HepG2 (cell line): ENCODE measurements around the gene UTS2R. TPM values are rescaled to one million over a fixed set of nuclear protein-coding genes. Genes with fewer than 3 reads are reported as not detected.
A peak's percentile ranks its signal among the peaks of the same experiment; 100 is the strongest.

Experiments
- AKAP8 ChIP-seq: sonication (generic); formaldehyde crosslinking; IDR thresholded peaks from 2 replicates; pipeline ENCODE4 v1.5.1; 2020; ENCODE audit warnings: mild to moderate bottlenecking, missing genetic modification reagents
- CREM ChIP-seq, 2 experiments: sonication (generic) in 1 of 2; formaldehyde crosslinking in 1 of 2; IDR thresholded peaks; 2 replicates each; pipeline versions ENCODE4 v1.4.0 to v1.6.1; 2016 to 2020; ENCODE audit warnings: antibody characterized with exemption in 1 of 2, mild to moderate bottlenecking in 1 of 2, missing genetic modification reagents in 1 of 2
- DRAP1 ChIP-seq: IDR thresholded peaks from 2 replicates; pipeline ENCODE4 v1.6.1; 2016; ENCODE audit warnings: missing genetic modification reagents, missing compliant biosample characterization
- EP300 ChIP-seq, 3 experiments: sonication (generic) in 1 of 3; formaldehyde crosslinking in 1 of 3; IDR thresholded peaks; 2 replicates each; pipeline versions ENCODE4 v1.5.1 to v1.6.1; 2011 to 2020; ENCODE audit warnings: low read depth in 2 of 3, low read length in 2 of 3, borderline replicate concordance in 1 of 3, improper control_type of control experiment in 1 of 3, mild to moderate bottlenecking in 1 of 3, missing genetic modification reagents in 1 of 3, moderate library complexity in 1 of 3
- HOXA5 ChIP-seq: sonication (generic); formaldehyde crosslinking; IDR thresholded peaks from 2 replicates; pipeline ENCODE4 v1.4.0; 2020; ENCODE audit warnings: missing genetic modification reagents
- JARID2 ChIP-seq: sonication (generic); formaldehyde crosslinking; IDR thresholded peaks from 2 replicates; pipeline ENCODE4 v1.8.1; 2023; ENCODE audit warnings: missing genetic modification reagents, inconsistent platforms; ENCODE audit not compliant: insufficient replicate concordance
- MYPOP ChIP-seq: sonication (generic); formaldehyde crosslinking; IDR thresholded peaks from 2 replicates; pipeline ENCODE4 v1.8.1; 2023; ENCODE audit warnings: mild to moderate bottlenecking, moderate library complexity, missing genetic modification reagents
- SNAI1 ChIP-seq: sonication (generic); formaldehyde crosslinking; IDR thresholded peaks from 2 replicates; pipeline ENCODE4 v1.5.0; 2020; ENCODE audit warnings: mild to moderate bottlenecking, missing genetic modification reagents, borderline replicate concordance
- SP5 ChIP-seq: IDR thresholded peaks from 2 replicates; pipeline ENCODE4 v1.6.1; 2016; ENCODE audit warnings: low read depth, borderline replicate concordance
- TBX3 ChIP-seq: fragments of 450-650 bp; IDR thresholded peaks from 2 replicates; pipeline ENCODE4 v1.6.1; 2017; ENCODE audit warnings: antibody characterized with exemption, mild to moderate bottlenecking, inconsistent platforms, borderline replicate concordance
- TFAP4 ChIP-seq: sonication (generic); IDR thresholded peaks from 2 replicates; pipeline ENCODE4 v1.6.1; 2016; ENCODE audit warnings: low read depth, borderline replicate concordance
- ZBTB25 ChIP-seq: IDR thresholded peaks from 2 replicates; pipeline ENCODE4 v1.6.1; 2018; ENCODE audit warnings: missing genetic modification reagents
- ZNF253 ChIP-seq: sonication (generic); formaldehyde crosslinking; IDR thresholded peaks from 2 replicates; pipeline ENCODE4 v1.8.0; 2022; ENCODE audit warnings: mild to moderate bottlenecking, missing genetic modification reagents, borderline replicate concordance
- ZNF687 ChIP-seq: sonication (generic); formaldehyde crosslinking; IDR thresholded peaks from 2 replicates; pipeline ENCODE4 v1.5.1; 2020; ENCODE audit warnings: mild to moderate bottlenecking, missing genetic modification reagents, moderate library complexity
- polyA plus RNA-seq, 8 experiments: library from polyadenylated mRNA; depleted of rRNA in 3 of 8; stranded (reverse) in 7 of 8; unstranded in 1 of 8; fragments of >200 nt; fragmentation: Illumina TruSeq in 4 of 8; extraction: Trizol in 4 of 8; gene quantifications; 2 replicates each; pipeline versions ENCODE4 v1.2.1 to v1.2.3, GENCODE V29; 2011 to 2016; ENCODE audit warnings: low read depth in 4 of 8, missing spikeins in 1 of 8, mixed read lengths in 1 of 8; ENCODE audit not compliant: insufficient read depth in 1 of 8
- total RNA-seq, 5 experiments: library from RNA; depleted of rRNA; stranded (reverse); fragments of >200 nt; fragmentation: Illumina TruSeq; extraction: Trizol; gene quantifications; 2 replicates each; pipeline ENCODE4 v1.2.3, GENCODE V29; 2016; ENCODE audit warnings: low read depth in 1 of 5
- TF ChIP-seq, protein P1 (sequence below): IDR thresholded peaks from 2 replicates; pipeline ENCODE4 v1.6.1; 2016; ENCODE audit warnings: low read depth, control low read depth
- TF ChIP-seq, protein P2 (sequence below): sonication (generic); formaldehyde crosslinking; conservative IDR thresholded peaks from 2 replicates; pipeline ENCODE4 v1.8.1; 2023; ENCODE audit warnings: missing genetic modification reagents

The UTS2R gene
- total and polyA plus RNA-seq, 2 of the 13 experiments (the other 11 are each of a cell fraction or from before 2014, with no cell fraction given) = 0.13 to 0.15 TPM

- TF ChIP-seq, protein P1, sequence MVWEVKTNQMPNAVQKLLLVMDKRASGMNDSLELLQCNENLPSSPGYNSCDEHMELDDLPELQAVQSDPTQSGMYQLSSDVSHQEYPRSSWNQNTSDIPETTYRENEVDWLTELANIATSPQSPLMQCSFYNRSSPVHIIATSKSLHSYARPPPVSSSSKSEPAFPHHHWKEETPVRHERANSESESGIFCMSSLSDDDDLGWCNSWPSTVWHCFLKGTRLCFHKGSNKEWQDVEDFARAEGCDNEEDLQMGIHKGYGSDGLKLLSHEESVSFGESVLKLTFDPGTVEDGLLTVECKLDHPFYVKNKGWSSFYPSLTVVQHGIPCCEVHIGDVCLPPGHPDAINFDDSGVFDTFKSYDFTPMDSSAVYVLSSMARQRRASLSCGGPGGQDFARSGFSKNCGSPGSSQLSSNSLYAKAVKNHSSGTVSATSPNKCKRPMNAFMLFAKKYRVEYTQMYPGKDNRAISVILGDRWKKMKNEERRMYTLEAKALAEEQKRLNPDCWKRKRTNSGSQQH (CRISPR knock-in tag) = no peak
- no peak for TF ChIP-seq JARID2
- TF ChIP-seq ZNF687 (CRISPR knock-in tag) = peak; percentile 63
- 0 out of 2 replicates have a peak, but pooled peaks have one; percentile 34 for TF ChIP-seq TFAP4
- 0 out of 2 replicates have a peak, but pooled peaks have one; percentile 21 for TF ChIP-seq HOXA5
- TF ChIP-seq EP300 (IDR thresholded peaks at IDR 0.05; ENCODE audit: low read depth in 2 of 2, low read length in 2 of 2) = peak in 1 of 2 experiments; percentile 42; a peak in 1 of 4 replicates
- TF ChIP-seq EP300 (CRISPR knock-in tag; IDR thresholded peaks at IDR 0.05; ENCODE audit: borderline replicate concordance) = no peak
- no peak for TF ChIP-seq TBX3
- TF ChIP-seq, protein P2, sequence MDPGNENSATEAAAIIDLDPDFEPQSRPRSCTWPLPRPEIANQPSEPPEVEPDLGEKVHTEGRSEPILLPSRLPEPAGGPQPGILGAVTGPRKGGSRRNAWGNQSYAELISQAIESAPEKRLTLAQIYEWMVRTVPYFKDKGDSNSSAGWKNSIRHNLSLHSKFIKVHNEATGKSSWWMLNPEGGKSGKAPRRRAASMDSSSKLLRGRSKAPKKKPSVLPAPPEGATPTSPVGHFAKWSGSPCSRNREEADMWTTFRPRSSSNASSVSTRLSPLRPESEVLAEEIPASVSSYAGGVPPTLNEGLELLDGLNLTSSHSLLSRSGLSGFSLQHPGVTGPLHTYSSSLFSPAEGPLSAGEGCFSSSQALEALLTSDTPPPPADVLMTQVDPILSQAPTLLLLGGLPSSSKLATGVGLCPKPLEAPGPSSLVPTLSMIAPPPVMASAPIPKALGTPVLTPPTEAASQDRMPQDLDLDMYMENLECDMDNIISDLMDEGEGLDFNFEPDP = no peak
- TF ChIP-seq DRAP1 (CRISPR knock-in tag) = no peak
- no peak for TF ChIP-seq ZNF253 (CRISPR knock-in tag)
- TF ChIP-seq ZBTB25 = no peak
- TF ChIP-seq CREM (IDR thresholded peaks at IDR 0.05) = 0 out of 2 replicates have a peak, but pooled peaks have one; percentile 23
- no peak for TF ChIP-seq CREM (CRISPR knock-in tag; IDR thresholded peaks at IDR 0.05)
- TF ChIP-seq AKAP8 (CRISPR knock-in tag) = no peak
- TF ChIP-seq SNAI1 (CRISPR knock-in tag) = no peak
- no peak for TF ChIP-seq SP5
- no peak for TF ChIP-seq MYPOP (CRISPR knock-in tag)
These were observed 22.3 kb upstream of the UTS2R start (continued) for GRCh38 chr17:82349287-82349701.
